ENCODE data around the gene TPSG1. TPM values are rescaled to one million over a fixed set of nuclear protein-coding genes. Genes with fewer than 3 reads are reported as not detected.

Gene TPSG1
- total RNA-seq, 1 experiment from 2014 or later, result not detected

- no peak overlapping the region for H3K4me3 ChIP-seq (replicated peaks in 1 of 2; ENCODE audit: low read depth in 1 of 2, low read length in 2 of 2)
- intact Hi-C loops (cut with micrococcal nuclease), result no loop called here
- BruUV-seq (replicated peaks), result no TSS peak
- H3K4me1 ChIP-seq (ENCODE audit: control insufficient read depth in 1 of 2, insufficient read depth in 2 of 2, low read length in 2 of 2), result no peaks in the 10 kb centered on the region
- CTCF ChIA-PET, result no interaction called here
- H2AFZ ChIP-seq (ENCODE audit: low read depth, low read length, poor library complexity, severe bottlenecking), result no peak overlapping the region
- no peak overlapping the region for H3K4me2 ChIP-seq (ENCODE audit: low read length)
- ATAC-seq (no peak), DNase-seq (ENCODE audit: low read depth, low spot score) (no peak)
- no peaks in the 10 kb centered on the region for H3K27me3 ChIP-seq (ENCODE audit: insufficient read depth, low read length)
- H3K9me3 ChIP-seq (ENCODE audit: control insufficient read depth in 1 of 2, insufficient read depth in 1 of 2, low read depth in 1 of 2, low read length in 2 of 2), result no peaks in the 10 kb centered on the region
- H3K36me3 ChIP-seq (ENCODE audit: control insufficient read depth in 1 of 2, insufficient read depth in 2 of 2, low read length in 2 of 2), result no peaks in the 10 kb centered on the region; a peak in 1 of 4 replicates
- RAD21 ChIA-PET (ENCODE audit: low non-redundant PET in 1 of 2, low total read pairs in 2 of 2, uncharacterized antibody in 2 of 2, unreplicated experiment in 2 of 2), result no interaction called here
- POLR2A ChIA-PET, result no interaction called here
- no peaks in the 10 kb centered on the region for H3K9me2 ChIP-seq (ENCODE audit: insufficient read depth)
- H3K79me2 ChIP-seq (ENCODE audit: insufficient read depth, low read length), result no peaks in the 10 kb centered on the region
- no peak overlapping the region for H3K9ac ChIP-seq (ENCODE audit: low read length)
- TF ChIP-seq ATF3 (IDR thresholded peaks at IDR 0.05) (no peak), POLR2A (IDR thresholded peaks at IDR 0.05; ENCODE audit: borderline replicate concordance, extremely low read depth, insufficient read depth, insufficient read length) (no peak), ZFX (IDR thresholded peaks at IDR 0.05) (no peak), SIN3A (IDR thresholded peaks at IDR 0.05; ENCODE audit: low read depth) (no peak), POLR2AphosphoS5 (IDR thresholded peaks at IDR 0.05; ENCODE audit: low read depth, low read length) (no peak)
- no peak overlapping the region for H3K27ac ChIP-seq (ENCODE audit: low read depth, low read length)
- no peaks in the 10 kb centered on the region for H4K20me1 ChIP-seq (ENCODE audit: insufficient read depth)
These were observed 11.2 kb downstream of the TPSG1 start for GRCh38 chr16:1213796-1214372.

- H3K27ac ChIP-seq (ENCODE audit: low read depth, low read length), result no peak overlapping the region
- H3K4me1 ChIP-seq (ENCODE audit: control insufficient read depth in 1 of 2, insufficient read depth in 2 of 2, low read length in 2 of 2), result no peaks in the 10 kb centered on the region
- no peak overlapping the region for H2AFZ ChIP-seq (ENCODE audit: low read depth, low read length, poor library complexity, severe bottlenecking)
- CTCF ChIA-PET, result no interaction called here
- BruUV-seq (replicated peaks), result no TSS peak
- no peaks in the 10 kb centered on the region for H3K79me2 ChIP-seq (ENCODE audit: insufficient read depth, low read length)
- RAD21 ChIA-PET (ENCODE audit: low non-redundant PET in 1 of 2, low total read pairs in 2 of 2, uncharacterized antibody in 2 of 2, unreplicated experiment in 2 of 2), result no interaction called here
- TF ChIP-seq EZH2 (IDR thresholded peaks at IDR 0.05) (no peak), SIN3A (IDR thresholded peaks at IDR 0.05; ENCODE audit: low read depth) (no peak), JUND (IDR thresholded peaks at IDR 0.05) (no peak), ZBTB33 (IDR thresholded peaks at IDR 0.05; ENCODE audit: extremely low read depth, insufficient replicate concordance, low read length) (no peak), CEBPB (IDR thresholded peaks at IDR 0.05; ENCODE audit: low read depth) (no peak), POLR2A (IDR thresholded peaks at IDR 0.05; ENCODE audit: borderline replicate concordance, extremely low read depth, insufficient read depth, insufficient read length) (no peak)
- ATAC-seq, result no peak
- H3K27me3 ChIP-seq (ENCODE audit: insufficient read depth, low read length), result no peaks in the 10 kb centered on the region
- no peak overlapping the region for H3K9ac ChIP-seq (ENCODE audit: low read length)
- POLR2A ChIA-PET, result no interaction called here
- H3K9me3 ChIP-seq (ENCODE audit: control insufficient read depth in 1 of 2, insufficient read depth in 1 of 2, low read depth in 1 of 2, low read length in 2 of 2), result no peaks in the 10 kb centered on the region
- H3K4me2 ChIP-seq (ENCODE audit: low read length), result no peak overlapping the region
- no peaks in the 10 kb centered on the region; a peak in 1 of 4 replicates for H3K36me3 ChIP-seq (ENCODE audit: control insufficient read depth in 1 of 2, insufficient read depth in 2 of 2, low read length in 2 of 2)
- H4K20me1 ChIP-seq (ENCODE audit: insufficient read depth), result no peaks in the 10 kb centered on the region
- no peak for DNase-seq (ENCODE audit: low read depth, low spot score)
- intact Hi-C loops (cut with micrococcal nuclease), result no loop called here
- no peaks in the 10 kb centered on the region for H3K9me2 ChIP-seq (ENCODE audit: insufficient read depth)
- H3K4me3 ChIP-seq (replicated peaks in 1 of 2; ENCODE audit: low read depth in 1 of 2, low read length in 2 of 2), result no peak overlapping the region
These were observed 11.8 kb downstream of the TPSG1 start for GRCh38 chr16:1213231-1213630.
